Transverse colon (tissue), 4 donors: ENCODE measurements around the gene DEF6.

Source experiments
- CTCF ChIP-seq, 5 experiments: fragments of 200-600 bp in 3 of 5; fragments of 450-650 bp in 2 of 5; sonication (generic) in 3 of 5; IDR thresholded peaks; 1 replicate in 2 of 5; 2 replicates in 3 of 5; pipeline ENCODE4 v1.5.1; 2016 to 2017; ENCODE audit warnings: antibody characterized with exemption in 5 of 5, inconsistent platforms in 3 of 5, mild to moderate bottlenecking in 2 of 5, moderate library complexity in 1 of 5
- POLR2A ChIP-seq: fragments of 450-650 bp; IDR thresholded peaks from one replicate; pipeline ENCODE4 v1.6.1; 2016; ENCODE audit warnings: antibody characterized with exemption, mild to moderate bottlenecking, moderate library complexity
- POLR2AphosphoS5 ChIP-seq, 3 donors: sonication (generic); formaldehyde crosslinking; IDR thresholded peaks; one replicate each; pipeline ENCODE4 v1.6.1; 2016; ENCODE audit warnings: antibody characterized with exemption in 3 of 3

DNA sequence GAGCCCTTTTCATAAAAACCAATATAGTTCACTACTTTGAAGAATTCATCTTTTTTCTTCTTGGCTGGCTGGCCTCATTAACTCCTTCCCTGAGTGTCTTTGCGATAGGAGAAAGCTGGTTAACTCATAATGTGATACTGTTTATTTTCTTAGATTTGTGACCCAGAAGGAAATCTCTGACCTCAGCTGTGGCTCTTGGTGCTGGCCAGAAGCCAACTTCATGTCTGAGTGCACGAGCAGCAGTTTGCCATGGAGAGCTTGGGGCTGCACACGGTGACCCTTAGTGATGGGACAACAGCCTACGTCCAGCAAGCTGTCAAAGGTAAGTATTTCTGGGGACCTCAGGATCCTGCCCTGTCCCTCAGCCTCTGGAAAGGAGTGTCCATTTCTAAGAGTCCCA, 16.7 kb upstream of the DEF6 start:
- TF ChIP-seq CTCF (IDR thresholded peaks at IDR 0.05) (no peak), POLR2A (no peak), POLR2AphosphoS5 (IDR thresholded peaks at IDR 0.05) (no peak)
